Measurements from ENCODE around the gene SLCO2A1.

Gene SLCO2A1

DNA sequence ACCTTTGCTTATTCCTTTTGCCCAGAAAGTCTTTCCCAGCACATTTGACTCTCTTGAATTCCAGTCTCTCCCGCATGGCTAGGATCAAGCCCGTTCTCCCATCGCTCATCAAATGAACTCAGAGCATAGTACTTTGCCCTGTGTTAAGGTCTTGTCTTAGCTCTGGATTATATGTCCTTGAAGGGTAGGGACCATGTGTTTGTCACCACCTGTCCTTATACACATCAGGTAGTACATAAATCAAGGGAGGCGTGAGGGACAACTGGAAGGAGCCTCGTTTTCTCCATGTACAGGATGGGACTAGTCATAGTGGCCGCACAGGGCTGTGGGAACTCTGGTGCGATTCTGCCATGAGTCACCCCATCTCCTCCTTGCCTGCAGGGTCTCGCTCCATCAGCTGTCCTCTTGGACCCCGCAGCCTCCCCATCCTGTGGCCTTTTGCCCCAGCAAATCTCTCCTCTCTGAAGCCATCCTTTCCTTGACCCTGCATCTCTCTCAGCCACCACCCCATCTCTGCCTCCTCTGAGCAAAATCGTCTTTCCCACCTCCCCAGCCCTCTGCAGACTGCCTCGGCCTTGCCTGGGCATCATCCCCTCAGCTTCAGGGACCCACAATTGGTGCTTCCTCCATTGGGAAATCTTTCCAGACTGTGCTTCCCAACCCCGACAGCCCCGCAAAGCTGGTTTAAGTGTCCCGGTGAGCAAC is 100.7 kb downstream of the SLCO2A1 start:
- DNase-seq = peak in 1 of 2 experiments; percentile 21

DNA sequence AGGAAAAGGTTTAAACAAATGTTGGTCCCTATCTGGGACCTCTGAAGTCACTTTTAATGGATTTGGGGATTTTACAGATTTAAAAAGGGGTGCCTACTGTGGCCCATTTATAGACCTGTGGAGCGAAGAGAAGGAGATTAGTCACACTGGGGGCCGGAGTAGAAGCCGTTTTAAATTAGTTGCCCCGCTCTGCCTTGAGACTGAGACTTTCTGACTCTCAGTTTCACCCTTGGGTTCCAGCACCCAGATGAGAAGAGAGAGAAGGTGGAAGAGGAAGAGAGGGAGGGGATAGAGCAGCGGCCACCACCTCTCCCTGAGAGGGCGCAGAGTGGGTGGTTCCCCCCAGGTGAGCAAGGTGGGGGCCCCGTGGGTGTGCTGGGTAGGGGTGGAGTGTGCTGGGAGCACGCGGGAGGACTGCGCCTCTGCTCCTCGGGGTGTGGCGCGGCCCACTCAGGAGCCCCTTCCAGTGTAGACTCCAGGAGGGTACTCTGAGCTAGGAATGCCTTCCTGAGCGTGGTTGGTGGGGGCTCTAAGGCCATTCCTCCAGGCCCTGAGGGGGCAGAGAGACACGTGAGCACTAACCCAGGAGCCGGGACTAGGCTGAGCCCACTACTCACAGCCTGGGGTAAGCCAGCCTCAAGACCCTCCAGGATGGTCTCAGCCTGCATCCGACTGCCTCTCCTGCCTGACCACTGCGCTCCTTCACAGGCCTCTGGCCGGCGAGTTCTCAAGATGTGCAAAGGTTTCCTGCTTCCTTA is 101.4 kb downstream of the SLCO2A1 start:
- DNase-seq = no peak

DNA sequence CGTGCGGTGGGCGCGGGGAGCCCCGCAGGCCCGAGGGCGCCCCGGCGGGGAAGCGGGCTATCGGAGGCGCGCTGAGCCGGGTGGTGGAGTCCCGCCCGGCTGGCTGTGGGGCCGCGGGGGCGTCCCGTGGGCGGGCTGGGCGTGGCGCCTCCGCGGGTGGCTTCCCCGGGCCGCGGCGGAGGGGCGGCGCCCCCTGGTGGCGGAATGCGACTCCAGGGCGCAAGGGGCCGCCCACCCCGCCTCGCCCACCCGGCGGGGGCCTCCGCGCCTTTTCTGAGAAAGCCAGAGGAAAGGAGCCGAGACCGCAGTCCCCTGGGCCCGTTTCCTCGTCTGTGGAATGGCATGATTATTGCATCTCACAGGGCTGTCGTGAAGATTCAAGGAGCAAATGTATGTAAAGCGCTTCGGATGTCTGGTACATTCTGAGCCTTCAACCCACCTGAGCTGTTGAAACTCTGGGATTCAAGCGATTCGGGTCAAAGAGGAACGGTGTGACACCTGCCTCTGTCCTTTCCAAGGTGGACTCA is 102.1 kb downstream of the SLCO2A1 start:
- peak; percentile 17 to 67 for DNase-seq

DNA sequence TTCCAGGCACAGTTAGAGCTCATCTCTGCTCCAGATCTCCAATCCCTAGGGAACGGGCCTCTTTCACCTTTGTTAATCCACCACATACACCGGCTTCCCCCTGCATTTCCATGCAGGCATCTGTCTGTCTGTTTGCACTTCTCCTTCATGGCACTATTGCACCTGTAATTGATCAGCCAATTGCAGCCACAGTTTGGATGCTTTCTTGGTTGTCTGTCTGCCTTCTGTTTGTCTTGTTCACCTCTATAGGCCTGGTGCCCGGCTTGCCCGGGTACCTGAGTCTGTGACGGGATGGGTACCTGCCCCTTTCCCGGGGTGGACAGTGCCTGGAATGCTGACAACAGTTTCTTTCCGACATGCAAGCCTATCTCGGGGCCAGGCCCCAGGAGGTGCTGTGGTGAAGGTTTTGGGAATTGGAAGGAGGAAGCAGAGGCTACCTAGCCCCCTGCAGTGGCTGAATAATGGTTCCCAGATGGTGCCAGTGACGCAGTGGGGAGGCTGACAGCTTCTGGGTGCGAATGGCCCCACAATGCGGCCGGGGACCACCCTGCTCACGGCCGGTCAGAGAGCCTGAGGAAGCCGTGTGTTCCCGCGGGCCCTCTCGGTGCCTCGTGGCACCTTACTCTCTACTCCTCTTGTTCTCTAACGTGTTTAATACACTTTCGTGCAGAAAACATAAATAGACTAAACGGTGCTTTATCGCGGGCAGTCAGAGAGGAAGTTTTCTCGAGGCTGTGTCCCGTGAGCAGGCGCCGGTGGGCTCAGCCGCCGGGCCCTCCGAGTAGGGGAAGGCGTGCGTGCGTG is 102.8 kb downstream of the SLCO2A1 start:
- peak; percentile 47 to 53 for DNase-seq

DNA sequence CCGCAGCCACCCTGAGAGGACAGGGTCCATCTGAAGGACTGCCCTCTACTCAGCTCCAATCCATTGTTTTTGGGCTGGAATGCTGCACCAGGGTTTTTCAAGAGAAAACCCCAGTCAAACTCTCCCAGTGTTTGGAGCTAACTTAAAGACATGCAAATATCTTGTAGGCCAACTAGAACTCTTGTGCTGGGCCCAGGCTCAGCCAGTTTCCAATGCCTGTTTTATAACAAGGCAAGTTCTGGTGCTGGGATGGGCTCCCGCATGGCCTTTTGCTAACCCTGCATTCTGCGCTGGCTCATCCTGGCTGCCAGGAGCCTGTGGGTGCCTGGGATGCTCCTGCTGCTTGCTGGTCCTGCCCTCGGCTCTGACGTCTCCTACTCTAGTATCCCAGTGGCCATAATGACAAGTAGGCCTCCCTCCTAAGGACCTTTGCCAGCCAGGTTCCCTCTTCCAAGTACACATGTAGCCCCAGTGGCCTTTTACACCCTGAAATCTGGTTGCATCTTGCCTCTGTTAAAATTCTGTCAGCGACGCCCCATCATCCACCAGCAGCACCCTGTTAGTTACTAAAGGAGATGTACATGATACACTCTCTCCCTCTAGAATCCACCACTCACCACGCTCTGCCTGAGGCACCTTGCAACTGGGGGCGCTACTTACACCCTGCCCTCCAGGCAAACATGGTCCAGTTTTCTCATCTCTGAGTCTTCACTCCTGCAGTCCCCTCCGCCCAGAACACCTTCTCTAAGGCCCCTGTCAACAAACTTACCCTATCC is 103.6 kb downstream of the SLCO2A1 start:
- no peak for DNase-seq

DNA sequence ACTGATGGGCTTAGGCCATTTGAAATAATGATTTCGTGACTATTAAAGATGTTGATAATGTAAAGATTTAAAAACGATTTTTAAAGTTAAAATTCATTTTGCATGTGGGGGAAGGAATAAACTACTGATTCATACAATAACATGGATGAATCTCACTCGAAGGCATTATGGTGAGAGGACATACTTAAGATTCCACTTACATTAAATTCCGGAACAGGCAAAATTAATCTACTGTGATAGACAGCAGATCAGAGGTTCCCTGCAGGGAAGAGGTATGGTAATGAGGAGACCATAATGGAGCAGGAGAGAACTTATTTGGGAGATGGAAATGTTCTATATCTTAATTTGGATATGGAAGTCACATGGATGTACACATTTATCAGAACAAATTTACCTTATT is 105.7 kb downstream of the SLCO2A1 start:
- no peak for DNase-seq

DNA sequence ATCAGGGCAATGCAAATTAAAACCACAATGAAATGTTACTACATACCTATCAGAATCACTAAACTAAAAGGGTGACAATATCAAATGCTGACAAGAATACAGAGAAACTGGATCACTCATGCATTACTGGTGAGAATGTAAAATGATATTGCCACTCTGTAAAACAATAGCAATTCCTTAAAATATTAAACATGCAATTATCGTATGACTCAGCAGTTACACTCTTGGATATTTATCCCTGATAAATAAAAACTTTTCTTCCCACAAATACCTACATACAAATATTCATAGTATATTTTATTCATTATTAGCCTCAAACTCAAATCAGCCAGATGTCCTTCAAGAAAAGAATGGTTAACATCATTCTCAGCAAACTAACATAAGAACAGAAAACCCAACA is 108.1 kb downstream of the SLCO2A1 start:
- no peak for DNase-seq

DNA sequence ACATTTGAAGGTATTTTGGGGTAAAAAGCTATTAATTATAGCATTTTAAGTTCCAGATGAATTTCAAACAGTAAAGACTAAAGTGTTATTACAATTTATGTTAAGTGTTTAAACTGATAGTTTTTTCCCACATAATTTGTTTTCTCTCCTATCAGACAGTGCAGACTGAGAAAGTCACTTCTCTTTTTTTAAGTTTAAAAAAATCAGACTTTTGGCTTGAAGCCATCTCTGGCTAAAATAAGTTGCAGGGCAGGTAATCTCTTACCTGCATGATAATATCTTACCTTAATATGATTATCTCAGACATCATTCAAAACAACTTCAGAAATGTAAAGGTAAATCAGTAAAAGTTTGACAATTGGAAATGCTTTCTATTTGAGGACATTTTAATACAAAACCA is 112.6 kb downstream of the SLCO2A1 start:
- DNase-seq = no peak

DNA sequence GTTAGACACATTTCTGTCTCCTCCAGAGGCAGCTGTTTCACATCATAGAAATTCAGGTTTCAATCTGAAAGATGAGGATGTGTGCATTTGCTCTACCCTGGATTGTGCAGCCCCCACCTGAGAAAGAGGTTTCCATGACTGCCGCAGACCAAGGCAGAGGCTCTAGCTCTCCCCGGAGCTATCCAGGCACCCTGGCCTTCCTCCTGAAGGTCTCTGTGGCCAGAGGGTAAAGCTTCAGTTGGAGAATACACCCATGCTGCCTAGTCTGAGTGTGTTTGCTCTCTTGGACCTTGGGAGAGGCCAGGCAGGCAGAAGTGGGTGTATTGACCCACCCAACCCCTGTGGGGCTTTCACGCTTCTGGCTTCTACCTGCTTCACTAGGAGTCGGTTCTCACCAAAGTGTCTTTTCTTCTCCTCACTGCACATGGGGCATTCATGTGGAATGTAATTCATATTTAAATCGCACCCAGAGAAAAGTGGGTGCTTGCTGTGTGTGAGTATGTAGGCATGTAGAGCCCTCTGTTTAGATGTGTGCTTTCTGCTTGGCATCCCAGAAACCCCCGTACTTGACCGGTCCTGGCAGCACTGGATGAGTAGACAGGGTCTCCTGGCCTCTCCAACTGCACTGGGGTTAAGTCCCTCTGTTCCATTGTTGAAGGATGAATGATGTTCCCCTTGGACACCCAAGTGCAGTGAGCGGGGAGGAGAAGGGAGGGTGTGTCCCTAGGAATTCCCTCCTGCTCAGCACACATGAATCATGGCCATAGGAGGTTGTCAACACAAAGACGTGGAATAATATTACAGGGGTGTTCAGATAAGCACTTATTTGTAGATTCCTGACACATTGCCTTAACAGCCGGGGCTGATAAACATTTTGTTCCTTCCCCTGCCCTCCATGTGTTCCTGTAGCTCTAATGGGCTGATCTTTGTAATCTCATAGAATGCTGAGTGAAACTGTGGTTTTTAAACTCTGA is 113.8 kb downstream of the SLCO2A1 start:
- DNase-seq = no peak

DNA sequence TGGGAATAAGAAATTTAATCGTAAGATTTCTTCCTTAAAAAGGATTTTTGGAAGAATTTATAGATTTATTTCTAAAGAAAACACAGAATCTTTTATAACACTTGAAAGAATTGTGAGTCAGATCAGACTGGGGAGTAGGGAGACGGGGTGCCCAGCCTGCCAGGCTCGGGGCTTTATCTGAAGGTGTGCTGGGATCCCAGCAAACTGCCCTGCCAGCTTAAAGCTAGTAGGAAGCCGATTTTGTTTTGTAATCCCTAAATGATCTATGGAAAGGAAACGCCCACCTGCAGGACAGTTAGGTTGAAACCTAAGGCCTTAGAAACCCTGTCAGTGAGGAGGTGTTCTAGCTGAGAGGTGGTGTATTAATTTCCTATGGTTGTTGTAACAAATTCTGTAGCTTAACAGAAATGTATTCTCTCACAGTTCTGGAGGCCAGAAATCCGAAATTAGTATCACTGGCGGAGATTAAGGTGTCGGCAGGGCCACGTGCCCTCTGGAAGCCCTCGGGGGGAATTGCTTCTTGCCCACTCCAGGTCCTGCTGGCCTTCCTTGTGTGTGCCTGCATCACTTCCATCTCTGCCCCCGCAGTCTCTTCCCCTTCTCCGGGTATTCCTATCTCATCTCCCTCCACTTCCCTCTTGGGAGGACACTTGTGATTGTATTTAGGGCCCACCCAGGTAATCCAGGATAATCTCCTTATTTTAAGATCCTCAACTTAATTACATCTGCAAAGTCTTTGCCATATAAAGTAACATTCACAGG is 114.7 kb downstream of the SLCO2A1 start:
- DNase-seq = peak; percentile 35 to 76

DNA sequence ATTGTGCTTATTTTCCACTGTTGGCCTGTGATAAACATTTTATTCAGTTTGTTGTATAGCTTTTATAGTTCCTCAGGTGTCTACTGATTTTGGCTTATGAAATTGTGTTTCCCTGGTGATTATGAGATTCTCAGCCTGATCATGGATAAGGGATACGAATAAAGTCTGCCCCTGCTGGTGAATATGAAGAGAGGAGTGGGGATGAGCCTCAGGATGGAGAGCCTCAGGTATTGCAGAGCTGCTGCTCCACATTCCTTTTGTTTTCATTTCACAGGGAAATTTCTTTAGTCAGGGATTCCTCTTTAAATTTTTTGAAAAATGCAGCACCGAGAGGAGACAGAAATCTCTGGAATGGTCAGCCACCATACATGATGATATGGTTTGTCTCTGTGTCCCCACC is 119.3 kb downstream of the SLCO2A1 start:
- no peak for DNase-seq

DNA sequence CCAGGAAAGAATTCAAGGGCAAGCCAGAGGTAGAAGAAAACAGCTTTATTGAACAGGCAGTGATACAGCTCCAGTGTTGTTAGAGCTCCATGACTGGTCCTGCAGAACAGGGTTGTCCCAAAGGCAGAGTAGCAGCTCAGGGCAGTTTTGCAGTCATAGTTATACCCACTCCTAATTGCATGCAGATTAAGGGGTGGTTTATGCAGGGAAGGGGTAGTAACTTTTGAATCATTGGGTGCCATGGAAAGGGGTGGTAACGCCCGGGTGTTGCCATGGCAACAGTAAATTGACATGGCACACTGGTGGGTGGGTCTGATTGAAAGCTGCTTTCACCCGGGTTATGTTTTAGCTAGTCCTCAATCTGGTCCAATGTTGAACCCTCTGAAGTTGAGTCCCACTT is 124.3 kb downstream of the SLCO2A1 start:
- DNase-seq = no peak

DNA sequence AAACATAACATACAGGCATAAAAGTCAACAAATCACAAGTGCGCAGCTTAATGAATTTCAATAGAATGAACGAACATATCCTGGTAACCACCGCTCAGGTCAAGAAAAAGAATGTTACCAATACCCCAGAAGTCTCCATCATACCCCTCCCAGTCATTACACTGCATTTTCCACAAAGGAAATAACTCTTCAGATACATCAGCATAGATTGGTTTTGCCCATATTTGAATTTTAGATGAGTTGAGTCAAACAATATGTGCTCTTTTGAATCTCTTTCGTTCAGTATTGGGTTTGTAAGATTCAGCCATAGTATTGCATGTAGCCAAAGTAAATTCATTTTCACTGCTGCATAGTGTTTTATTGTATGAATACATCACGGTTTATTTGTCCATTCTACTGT is 127.9 kb downstream of the SLCO2A1 start:
- DNase-seq = no peak

DNA sequence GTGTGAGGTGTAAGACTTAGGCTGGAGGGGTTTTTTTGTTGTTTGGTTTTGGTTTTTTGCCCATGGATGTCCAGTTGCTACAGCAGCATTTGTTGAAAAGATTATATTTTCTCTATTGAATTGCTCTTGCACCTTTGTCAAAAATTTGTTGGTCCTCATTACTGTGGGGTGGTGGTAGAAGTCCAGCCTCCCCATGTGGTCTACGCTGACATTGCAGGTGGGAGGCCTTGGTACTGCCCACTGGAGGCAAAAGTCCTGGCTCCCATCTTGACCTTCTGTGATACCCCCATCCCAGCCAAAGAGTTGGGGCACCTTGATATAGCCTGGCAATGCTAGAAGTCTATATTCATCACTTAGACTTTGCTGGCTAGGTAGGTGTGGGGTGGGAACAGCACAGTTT is 128.6 kb downstream of the SLCO2A1 start:
- no peak for DNase-seq

DNA sequence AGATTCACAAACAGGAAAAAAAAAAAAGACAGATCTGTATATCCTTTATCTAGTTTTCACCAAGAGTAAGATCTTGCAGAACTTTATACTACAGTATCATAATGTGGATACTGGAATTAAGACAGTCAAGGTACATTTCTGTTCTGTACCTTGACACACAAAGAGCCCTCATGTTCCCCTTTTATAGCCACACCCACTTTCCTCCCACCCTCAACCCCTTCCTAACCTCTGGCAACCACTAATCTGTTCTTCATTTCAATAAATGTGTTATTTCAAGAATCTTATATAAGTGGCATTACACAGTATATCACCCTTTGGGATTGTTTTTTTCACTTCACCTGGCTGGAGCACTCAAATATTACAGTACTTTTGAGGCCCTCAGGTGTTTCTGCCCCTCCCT is 130.4 kb downstream of the SLCO2A1 start:
- DNase-seq = no peak

DNA sequence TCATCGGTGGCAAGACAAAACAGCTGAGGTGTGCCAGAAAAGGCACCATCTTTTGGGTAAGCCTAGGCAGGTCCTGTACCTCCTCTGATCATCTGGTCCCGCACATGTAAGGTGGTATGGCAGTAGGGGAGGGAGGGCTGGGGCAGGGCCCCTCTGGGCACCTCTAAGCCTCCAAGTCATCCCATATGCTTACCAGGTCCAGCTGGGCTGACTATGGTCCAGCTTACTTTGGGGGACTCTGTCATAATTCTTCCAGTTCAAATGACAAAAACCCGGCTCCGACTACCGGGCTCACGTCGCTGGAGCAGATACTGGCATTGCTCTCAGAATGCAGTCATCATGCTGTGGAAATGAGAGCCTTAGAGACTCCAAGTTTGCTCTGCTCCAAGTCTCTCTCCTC is 132.2 kb downstream of the SLCO2A1 start:
- no peak for DNase-seq

DNA sequence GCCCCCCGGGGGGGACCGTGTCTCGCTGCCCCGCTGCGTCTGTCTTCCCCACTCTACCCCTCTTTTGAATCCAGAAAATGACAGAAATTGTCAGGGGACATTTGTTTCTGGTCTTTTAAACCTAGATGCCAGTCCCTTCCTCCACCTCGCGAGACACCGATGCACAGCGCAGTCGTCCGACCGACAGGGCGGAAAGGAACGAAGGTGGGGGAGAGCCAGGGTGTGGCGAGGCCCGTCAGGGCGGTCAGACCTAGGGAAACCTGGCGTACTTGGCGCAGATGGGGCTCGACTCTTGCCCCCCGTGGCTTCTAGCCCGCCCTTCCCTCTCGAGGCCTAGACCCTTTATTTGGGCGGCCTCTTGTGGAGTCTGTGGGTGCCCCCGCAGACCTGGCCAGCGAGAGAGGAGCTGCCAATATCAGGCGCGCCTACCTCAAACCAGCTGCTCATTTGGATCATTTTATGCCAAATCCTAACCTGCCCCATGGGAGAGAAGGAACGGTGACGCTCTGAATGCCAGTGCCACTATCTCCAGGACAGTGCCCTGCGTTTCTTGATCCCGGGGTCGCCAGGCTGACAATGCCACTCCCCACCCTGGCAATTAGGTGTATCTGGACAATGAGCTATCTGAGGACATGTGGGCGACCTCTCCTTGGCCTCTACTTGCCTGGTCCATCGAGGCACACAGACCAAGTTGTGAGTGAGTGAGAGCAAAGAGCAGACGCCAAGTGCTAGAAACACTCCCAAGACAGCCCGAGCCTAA is 133.5 kb downstream of the SLCO2A1 start:
- DNase-seq = peak in 1 of 2 experiments; percentile 44

DNA sequence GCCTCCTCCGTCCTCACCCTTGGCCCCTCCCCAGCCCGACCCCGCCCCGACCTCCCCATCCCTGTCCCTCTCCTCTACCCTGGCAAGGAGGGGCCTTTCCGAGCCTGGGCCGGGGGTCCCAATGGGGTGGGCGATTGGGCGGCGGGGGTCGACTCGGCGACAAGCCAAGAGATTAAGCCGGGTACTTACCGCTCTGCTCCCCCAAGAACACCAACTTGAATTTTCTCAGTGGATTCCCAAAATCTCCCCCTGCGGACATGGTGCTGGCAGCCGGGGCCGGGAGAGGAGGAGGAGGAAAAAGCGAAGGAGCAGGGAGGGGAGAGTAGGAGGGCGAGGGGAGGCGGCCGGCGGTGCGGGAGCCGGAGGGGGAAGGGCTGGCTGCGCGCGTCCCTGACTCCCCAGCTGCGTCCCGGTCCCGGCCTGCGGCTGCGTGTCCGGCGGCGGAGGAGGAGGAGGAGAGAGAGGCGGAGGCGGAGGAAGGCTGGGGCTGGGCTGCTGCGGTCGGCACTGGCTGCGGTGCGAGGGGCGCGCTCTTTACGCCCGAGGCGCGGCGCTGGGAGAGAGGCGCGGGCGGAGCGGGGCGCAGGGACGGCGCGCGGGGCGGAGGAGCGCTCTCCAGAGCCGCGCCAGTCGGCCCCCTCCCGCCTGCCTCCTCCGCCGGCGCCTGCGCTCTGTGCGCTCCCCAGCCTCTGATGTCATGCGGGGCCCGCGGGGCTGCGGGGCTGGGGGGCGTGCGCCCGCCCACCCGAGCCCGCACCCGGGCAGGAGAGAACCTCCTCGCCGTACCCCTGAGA is 134.3 kb downstream of the SLCO2A1 start, which contains the start of gene RAB6B:
Gene RAB6B, minus strand, starts transcription at position 675 of the 794 bp plus-strand sequence. Its CDS starts 416 bp downstream, at position 259.
- peak in 1 of 2 experiments; percentile 55 for DNase-seq

All from NCI-H524 (cell line).